NOMO-1 (cell line): ENCODE measurements around the gene DGKI.
A peak's percentile ranks its signal among the peaks of the same experiment; 100 is the strongest.
"Not testable (repeated sequence)": the region's sequence is repeated elsewhere in the genome, so short reads cannot be mapped to it uniquely, and the experiment has no call there.

Source experiments
- DNase-seq, 2 experiments: peaks; one replicate each; lab custom pipeline; 2025; ENCODE audit not compliant: unreplicated experiment in 2 of 2; lab: John Stamatoyannopoulos, UW

Gene DGKI

DNA sequence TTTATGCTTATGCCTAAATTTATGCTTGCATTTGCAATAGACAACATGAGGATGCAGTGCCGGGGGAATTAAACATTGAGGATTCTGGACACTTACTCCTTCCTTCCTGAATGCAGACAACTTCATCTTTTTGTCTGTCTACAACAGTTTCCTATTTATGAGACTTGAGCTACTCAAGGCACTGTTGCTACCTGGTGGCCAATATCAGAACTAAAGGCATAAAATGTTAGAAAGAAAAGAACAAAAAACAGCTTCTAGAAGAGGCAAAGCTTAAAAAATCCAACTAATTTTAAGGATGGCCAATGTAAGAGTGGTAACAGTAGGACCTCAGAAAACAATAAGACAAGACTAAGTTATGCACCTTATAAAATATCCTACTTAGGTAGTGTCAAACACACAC lies 358.7 kb downstream of the DGKI start:
- no peak for DNase-seq

- DNase-seq = no peak
Measured at GRCh38 chr7:137485818-137486217, 361.0 kb downstream of the DGKI start.

DNA sequence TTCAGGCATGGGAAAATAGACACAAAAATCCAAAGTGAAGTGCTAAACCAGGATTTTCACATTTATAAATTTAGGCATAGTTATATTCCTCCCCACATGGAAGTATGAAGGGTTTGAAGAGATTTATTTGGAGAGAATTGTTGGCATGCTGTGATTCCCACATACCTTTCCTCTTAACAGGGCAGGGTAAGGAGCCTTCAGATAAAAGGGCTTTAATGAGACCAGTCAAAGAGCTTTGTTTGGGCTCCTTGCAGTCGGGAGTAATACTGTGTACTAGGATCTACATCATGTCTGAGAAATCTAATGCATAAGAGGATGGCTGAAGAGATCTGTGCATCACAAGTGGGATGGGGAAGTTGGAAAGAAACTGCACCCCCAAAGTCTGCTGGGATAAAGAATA lies 362.4 kb downstream of the DGKI start:
- no peak for DNase-seq

- no peak for DNase-seq
Measured at GRCh38 chr7:137482466-137482865, 364.3 kb downstream of the DGKI start.

DNA sequence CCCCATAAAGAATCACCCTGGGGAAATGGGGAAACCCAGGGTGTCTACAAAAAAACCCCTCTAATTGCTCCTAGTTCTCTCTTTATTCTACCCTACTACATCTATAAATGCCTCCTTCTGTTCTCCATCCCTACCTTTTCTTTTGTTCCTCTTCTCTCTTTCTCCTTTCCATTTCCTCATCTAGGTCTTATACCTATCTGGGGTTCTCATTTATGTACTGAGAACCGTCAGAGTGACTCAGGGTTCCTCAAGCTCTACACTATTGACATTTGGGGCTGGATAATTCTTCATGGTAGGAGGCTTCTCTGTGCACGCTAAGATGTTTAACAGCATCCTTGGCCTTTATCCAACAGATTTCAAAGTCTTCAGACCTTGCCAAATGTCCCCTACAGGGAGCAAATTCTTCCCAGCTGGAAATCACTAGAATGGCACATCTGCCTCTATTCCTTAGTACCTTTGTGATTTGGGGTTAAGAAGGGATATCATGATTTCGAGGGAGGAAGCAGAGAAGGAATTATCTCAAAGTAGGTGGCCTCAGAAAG lies 365.9 kb downstream of the DGKI start:
- no peak for DNase-seq

DNA sequence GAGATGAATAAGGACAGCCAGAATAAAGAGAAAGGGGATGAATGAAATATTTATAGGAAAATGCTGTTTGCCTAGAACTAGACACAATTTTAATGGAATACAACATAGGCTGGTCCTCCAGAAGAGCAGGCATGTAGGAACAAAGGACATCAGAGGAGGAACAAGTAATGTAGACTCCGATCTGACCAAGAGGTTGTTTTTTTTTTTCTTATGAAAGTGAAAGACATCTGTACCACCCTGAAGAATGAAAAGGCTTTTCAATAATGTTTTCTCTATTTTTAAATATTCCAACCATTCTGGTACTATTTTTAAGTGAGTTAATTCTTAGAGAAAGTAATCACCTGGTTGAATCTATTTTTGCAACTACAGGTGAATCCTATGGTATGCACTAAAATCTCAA lies 366.4 kb downstream of the DGKI start:
- no peak for DNase-seq

GRCh38 chr7:137476937-137477336 lies 369.8 kb downstream of the DGKI start:
- no peak for DNase-seq

GRCh38 chr7:137475966-137476365 lies 370.8 kb downstream of the DGKI start:
- no peak for DNase-seq

DNA sequence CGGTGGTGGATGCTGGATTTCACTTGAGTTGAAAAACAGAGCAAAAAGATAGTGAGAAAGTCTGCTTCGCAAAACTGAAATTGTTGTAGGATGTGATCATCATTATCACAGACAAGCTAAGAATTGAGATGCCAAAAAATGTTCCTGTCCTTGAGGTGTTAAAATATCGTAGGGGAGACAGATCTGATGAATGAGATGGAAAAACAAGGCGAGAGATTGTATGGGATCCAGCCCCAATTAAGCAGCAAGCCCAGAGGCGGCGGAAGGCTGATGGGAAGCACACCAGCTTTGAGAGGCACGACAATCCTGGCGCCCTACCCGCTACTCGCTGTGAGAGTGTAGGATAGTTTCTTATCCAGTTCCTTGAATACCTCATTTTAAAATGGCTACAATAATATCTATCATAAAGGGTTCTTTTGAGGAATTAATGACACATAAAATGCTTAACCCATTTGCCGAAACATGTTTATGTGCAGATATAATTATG lies 372.2 kb downstream of the DGKI start:
- DNase-seq = no peak

DNA sequence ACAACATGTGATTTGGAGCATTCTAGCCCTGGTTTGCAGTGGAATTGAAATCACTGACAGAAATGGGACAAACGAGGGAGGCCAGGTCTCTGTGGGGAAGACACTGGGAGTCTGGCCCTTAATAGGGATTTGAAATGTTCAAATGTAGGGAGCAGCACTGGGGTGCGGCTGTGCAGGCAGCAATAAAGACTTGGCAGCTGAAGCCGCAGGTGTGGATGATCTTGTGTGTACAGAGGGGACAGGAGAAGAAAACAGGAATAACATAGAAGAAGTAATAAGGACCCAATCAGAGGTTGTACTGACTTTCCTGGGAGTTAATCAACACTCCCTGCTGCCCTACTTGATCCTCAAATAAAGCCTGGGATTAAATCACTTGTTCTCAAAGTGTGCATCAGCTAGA lies 375.6 kb downstream of the DGKI start:
- no peak for DNase-seq

DNA sequence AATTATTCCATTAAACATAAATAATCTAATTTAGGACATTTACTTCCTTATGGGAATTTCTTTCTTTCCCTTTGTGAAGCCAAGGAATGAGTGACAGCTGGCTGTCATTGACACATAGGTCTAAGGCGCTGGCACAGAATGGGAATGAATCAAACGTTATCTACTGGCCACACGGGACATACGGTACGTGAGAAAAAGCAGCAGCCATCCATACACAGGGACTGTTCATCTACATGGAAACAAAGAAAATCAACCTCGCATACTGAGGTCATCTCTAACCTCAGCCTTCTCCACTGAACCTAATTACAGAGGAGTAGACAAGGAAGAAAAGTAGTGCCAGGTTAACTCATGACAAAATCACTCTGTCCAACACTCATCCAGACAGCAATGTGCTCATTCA lies 376.9 kb downstream of the DGKI start:
- DNase-seq = no peak

DNA sequence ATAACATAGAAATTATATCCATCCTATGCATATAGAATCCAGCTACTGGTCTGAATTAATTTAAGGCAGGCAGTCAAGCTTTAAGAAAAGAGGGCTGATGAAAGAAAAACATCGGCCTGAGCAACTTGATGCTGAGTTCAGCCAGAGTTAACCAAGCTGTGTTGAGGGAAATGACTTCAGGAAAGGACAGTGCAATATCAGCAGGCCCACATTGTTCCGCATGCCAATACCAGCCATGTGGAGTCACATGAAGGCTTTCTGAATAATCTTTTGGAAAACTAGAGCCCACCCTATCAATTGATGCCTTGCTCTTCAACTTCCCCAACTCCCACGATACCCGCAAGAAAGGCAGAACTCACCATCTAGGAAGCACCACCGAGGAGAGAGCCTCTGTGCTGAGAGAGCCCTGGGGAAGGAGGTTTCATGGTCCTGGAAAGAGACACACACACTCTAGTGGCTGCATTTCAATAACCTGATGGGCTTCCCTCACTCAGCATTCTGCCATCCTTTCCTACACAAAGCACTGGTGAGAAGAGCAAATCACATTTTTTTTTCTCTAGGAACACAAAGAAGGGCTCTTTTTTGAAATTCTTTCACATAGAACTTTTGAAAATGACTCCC lies 377.5 kb downstream of the DGKI start:
- DNase-seq = no peak

DNA sequence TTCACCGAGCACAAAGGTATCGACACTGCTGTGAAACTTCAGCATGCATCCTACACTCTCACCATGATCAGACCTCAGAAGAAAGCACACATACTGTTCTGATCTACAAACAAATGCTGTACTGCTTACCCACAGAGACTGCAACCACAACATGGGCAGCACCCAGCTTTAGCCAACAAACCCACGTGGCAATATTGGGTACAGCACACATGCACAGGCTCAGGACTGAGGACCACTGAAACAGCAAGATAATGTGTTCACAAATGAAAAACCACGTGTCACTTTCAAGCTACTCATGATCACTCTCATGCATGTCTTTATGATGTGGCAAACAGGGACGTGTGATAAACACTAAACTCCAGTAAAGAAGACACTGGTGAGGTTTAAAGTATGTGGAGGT lies 383.9 kb downstream of the DGKI start:
- no peak for DNase-seq

DNA sequence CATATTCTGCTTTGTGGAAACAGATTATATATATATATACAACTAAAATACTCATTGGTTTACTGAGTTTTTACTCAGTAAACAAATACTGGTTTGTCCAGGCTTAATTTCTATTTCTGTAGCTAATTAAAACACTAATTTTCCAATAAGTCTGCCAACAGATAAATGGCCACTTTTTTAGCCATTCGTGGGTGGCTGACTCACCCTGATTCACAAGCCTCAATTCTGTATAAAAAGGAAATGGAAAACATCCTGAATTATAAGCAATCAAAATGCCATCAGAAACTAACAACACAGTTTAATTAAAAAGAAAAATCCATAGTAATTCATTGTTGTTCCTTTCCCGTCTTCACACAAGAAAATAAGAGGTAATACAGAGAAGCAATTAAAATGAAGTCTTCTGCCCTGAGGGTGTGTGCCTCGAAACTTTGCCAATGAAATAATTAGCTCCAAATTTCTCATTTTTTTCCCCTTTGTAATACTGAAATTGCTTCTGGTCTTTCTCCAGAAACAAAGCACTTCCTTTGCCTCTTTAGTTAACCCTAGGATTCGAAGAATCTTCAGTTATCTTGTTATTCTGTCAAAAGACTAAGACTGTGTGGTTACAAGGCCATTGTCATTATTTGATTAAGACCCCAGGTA lies 384.6 kb downstream of the DGKI start:
- no peak for DNase-seq

GRCh38 chr7:137458399-137458798 lies 388.4 kb downstream of the DGKI start:
- DNase-seq = no peak

DNA sequence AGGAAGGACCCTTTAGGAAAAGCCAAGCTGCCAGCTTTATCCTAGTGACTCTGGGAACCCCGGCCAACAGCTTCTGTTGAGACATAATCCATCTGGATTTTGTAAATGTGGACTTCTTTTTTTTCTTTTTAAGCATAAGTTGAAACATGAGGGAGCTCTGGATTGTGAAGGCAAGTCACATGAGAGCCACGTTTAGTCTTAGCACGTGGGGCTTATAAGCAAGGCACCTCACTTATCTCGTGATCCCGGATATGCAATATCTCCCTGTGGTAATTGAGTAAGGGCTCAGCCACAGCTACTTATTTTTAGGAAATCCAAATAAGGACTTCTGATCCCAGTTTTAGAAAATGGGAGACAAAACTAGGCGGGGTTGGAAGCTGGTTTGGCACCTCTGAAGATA lies 392.0 kb downstream of the DGKI start:
- no peak for DNase-seq

DNA sequence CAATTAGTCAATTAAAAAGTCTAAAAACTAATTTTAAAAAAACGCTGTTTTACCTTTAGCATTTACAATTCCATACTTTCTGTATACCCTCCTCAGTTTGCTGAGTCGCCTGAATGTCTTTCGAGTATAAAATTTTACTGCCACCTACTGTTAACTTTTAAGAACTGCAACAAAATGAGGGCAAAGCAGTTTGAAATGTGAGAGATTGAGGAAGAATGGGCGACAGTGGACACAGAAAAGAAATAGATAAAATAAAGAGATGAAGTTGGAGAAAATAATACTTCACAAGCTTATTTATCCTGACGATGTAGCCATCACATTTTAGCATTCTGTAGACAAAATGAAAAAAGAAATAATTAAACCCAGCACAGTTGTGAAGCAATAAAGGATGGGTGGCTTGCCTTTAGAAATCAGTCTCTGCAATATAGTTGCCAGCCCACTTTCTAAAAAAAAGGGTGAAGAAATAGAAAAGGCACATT lies 392.5 kb downstream of the DGKI start:
- DNase-seq = peak in 1 of 2 experiments; percentile 5

DNA sequence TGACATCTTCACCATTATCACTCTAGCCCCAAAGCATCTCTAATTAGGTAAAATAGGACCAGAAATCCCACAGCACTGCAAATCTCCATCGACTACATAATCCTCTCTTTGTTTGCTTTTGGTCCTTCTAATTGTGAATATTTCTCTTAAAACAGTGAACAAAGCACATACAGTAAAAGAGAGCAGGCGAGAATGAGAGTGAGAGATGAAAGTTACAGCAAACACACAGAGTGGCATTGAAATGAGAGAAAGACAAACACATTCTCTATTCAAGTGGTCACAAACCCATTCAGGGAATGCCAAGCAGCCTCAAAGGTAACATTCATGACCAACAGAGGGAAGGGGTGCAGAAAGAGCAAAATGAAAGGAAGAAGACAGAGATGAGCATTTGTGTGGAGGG lies 393.4 kb downstream of the DGKI start:
- no peak for DNase-seq

- no peak for DNase-seq
Measured at GRCh38 chr7:137449016-137449415, 397.8 kb downstream of the DGKI start.

- not testable (repeated sequence) for DNase-seq
Measured at GRCh38 chr7:137448572-137448971, 398.2 kb downstream of the DGKI start.

- no peak for DNase-seq
Measured at GRCh38 chr7:137446025-137446424, 400.7 kb downstream of the DGKI start.

- DNase-seq = no peak
Measured at GRCh38 chr7:137445268-137445667, 401.5 kb downstream of the DGKI start.
